ENCODE data around the gene MRPS21.

- TF ChIP-seq CTCF (IDR thresholded peaks at IDR 0.05) (no peak), POLR2A (IDR thresholded peaks at IDR 0.05) (no peak)
Measured at GRCh38 chr1:150309758-150310508, 16.3 kb downstream of the MRPS21 start.
